ENCODE measurements around the gene RHBDD1.
A peak's percentile ranks its signal among the peaks of the same experiment; 100 is the strongest.

Gene RHBDD1

GRCh38 chr2:226910384-226910783 is 74.5 kb downstream of the RHBDD1 start:
- Mint-ChIP-seq H3K27me3 (ENCODE audit: low read depth) (no peaks in the 10 kb centered on the region), H3K4me1 (ENCODE audit: low read depth) (peaks cover 8% of the 10 kb centered on the region), H3K36me3 (ENCODE audit: low read depth) (peaks cover 15% of the 10 kb centered on the region), H3K4me3 (no peak overlapping the region), H3K9me3 (no peaks in the 10 kb centered on the region), H3K27ac (no peak overlapping the region)
- DNase-seq (ENCODE audit: low spot score): no peak

- Mint-ChIP-seq H3K27me3 (ENCODE audit: low read depth) (no peaks in the 10 kb centered on the region), H3K36me3 (ENCODE audit: low read depth) (peaks cover 16% of the 10 kb centered on the region), H3K4me3 (no peak overlapping the region), H3K9me3 (no peaks in the 10 kb centered on the region), H3K27ac (no peak overlapping the region), H3K4me1 (ENCODE audit: low read depth) (peaks cover 7% of the 10 kb centered on the region)
- no peak for DNase-seq (ENCODE audit: low spot score)
Observed at GRCh38 chr2:226911932-226912331, 76.1 kb downstream of the RHBDD1 start.

DNA sequence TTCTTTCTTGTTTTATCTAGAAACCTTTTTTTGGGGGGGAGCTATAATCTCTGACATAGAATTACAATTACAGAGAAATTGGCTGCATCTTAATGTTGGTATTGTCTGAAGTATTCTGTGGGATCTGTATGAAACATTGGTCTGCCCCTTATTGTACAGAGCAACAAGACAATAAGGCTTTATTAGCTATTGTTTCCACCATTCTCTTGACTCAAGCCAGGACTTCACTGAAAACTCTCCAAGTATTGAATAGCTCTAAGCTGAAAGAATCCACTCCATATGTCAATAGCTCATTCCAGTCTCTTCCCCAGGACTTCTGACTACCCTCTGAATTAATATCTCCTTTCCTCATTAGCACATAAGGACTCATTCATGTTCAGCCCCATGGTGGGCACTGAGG is 77.8 kb downstream of the RHBDD1 start:
- Mint-ChIP-seq H3K4me1 (ENCODE audit: low read depth) (peaks cover 7% of the 10 kb centered on the region), H3K27ac (no peak overlapping the region), H3K36me3 (ENCODE audit: low read depth) (peaks cover 18% of the 10 kb centered on the region), H3K27me3 (ENCODE audit: low read depth) (no peaks in the 10 kb centered on the region), H3K4me3 (no peak overlapping the region), H3K9me3 (no peaks in the 10 kb centered on the region)
- DNase-seq (ENCODE audit: low spot score): no peak

- no peaks in the 10 kb centered on the region for H3K27me3 Mint-ChIP-seq (ENCODE audit: low read depth)
- peaks cover 7% of the 10 kb centered on the region for H3K4me1 Mint-ChIP-seq (ENCODE audit: low read depth)
- no peak overlapping the region for H3K27ac Mint-ChIP-seq
- DNase-seq (ENCODE audit: low spot score): no peak
- no peaks in the 10 kb centered on the region for H3K9me3 Mint-ChIP-seq
- peaks cover 17% of the 10 kb centered on the region for H3K36me3 Mint-ChIP-seq (ENCODE audit: low read depth)
- H3K4me3 Mint-ChIP-seq: no peak overlapping the region
Observed at GRCh38 chr2:226915846-226916360, 80.0 kb downstream of the RHBDD1 start.

DNA sequence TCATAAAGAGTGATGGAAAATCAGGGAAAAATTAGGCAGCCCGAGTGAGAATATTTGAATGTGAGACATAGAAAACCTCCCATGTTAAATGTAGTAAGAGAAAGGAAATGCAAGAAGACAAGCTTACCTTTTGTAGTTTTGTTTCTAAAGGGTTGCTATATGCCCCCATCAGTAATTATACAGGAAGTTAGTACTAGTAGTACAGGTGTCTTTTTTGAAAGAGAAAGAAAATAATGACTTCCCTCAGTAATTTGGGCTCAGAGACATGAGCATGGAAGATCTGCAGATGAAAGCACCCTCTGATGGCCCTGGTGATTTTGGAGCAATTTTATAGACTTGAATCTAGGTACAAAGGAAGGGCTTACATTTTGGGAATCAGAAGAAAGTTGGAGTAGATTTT is 80.8 kb downstream of the RHBDD1 start:
- DNase-seq (ENCODE audit: low spot score): no peak
- peaks cover 14% of the 10 kb centered on the region for H3K36me3 Mint-ChIP-seq (ENCODE audit: low read depth)
- no peaks in the 10 kb centered on the region for H3K9me3 Mint-ChIP-seq
- H3K27ac Mint-ChIP-seq: no peak overlapping the region
- H3K4me1 Mint-ChIP-seq (ENCODE audit: low read depth): peaks cover 5% of the 10 kb centered on the region
- H3K27me3 Mint-ChIP-seq (ENCODE audit: low read depth): no peaks in the 10 kb centered on the region
- no peak overlapping the region for H3K4me3 Mint-ChIP-seq

DNA sequence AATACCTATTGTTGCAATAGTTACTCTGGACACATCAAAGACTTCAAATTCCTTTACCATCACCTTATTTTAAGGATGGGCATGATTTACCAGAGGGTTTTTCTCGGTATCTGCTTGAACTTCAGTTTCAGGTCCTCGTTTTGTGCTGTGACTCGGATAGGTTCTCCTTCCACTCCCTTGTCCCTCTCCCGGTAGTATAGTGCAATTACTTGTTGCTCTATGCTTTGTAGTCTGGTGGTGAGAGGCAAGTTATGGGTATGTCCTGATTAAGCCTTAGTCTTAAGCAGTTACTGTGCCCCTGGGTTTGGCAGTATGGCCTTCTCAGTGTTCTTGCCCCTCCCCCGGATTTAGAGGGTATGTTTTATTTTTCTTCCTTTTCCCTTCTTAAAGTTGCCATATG is 96.6 kb downstream of the RHBDD1 start:
- no peak overlapping the region for H3K4me3 Mint-ChIP-seq
- no peak for DNase-seq (ENCODE audit: low spot score)
- H3K27ac Mint-ChIP-seq: no peak overlapping the region
- no peaks in the 10 kb centered on the region for H3K9me3 Mint-ChIP-seq
- H3K36me3 Mint-ChIP-seq (ENCODE audit: low read depth): peaks cover 5% of the 10 kb centered on the region
- H3K27me3 Mint-ChIP-seq (ENCODE audit: low read depth): no peaks in the 10 kb centered on the region
- H3K4me1 Mint-ChIP-seq (ENCODE audit: low read depth): no peaks in the 10 kb centered on the region

DNA sequence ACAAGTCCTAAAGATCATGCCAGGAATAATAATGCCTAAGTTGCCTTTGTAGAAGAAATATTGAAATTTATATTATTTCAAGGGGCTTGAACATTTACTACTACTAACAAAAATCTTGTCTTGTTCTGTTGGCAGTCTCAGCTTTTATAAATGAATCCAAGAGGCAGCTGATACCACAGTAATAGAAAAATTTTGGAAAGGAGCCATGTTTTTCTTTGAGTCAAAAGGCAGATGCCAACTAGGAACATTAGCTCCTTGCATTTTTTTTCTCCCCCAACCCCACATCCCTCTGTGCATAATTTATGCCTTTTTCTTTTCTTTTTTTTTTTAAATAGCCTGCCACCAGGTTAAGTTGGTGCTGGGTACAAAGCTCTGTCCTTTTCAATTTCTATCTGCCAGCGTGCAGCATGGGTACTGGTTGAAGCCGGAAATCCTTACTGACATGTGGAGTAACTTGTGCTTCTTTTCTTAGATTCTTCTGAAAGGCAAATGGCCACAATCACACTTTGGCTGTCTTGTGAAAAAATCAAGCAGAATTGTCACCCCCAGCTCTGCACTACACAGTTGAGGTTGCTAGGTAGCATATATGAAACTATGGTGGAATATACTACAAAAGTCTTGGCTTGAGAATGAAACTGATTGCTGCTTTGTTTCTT is 98.8 kb downstream of the RHBDD1 start:
- no peaks in the 10 kb centered on the region for H3K9me3 Mint-ChIP-seq
- DNase-seq (ENCODE audit: low spot score): no peak
- no peak overlapping the region for H3K4me3 Mint-ChIP-seq
- no peaks in the 10 kb centered on the region for H3K4me1 Mint-ChIP-seq (ENCODE audit: low read depth)
- H3K36me3 Mint-ChIP-seq (ENCODE audit: low read depth): peaks cover 4% of the 10 kb centered on the region
- no peak overlapping the region for H3K27ac Mint-ChIP-seq
- no peaks in the 10 kb centered on the region for H3K27me3 Mint-ChIP-seq (ENCODE audit: low read depth)

DNA sequence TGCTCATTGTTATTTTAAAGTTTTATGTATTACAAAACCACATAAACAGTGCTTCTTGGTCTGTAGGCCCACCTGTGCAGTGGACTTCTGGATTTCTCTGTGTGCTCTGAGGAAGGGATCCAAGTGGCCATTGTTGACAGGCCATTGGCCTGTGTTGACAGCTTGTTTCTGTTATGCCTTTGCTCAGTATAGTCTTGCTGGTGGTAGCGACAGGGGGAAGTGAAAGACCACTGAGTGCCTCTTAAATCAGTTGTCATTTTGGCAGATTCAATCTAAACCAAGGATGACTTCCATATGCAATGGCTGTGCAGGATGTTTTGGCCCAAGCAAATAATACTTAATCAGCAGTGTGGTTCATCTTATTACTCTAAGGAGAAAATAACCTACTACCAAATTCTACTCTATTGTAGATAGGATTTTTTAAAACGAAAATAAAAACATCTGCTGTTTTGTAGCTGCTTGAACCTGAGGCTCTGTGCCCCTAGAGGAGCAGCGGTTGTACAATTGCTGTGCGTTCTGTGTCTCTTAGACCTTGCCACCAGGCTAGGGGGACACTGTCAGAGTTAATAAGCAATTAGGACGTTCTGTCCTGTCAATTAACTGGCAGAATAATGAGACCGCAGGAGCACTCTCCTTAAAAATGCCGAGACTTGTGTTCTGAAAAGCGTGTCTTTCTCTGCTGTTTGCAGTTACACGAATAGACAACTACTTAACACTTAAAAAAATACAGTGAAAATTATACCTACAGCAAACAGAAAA is 108.2 kb downstream of the RHBDD1 start:
- Mint-ChIP-seq H3K9me3 (peaks cover 13% of the 10 kb centered on the region), H3K36me3 (ENCODE audit: low read depth) (peaks cover 12% of the 10 kb centered on the region), H3K4me1 (ENCODE audit: low read depth) (peaks cover 1% of the 10 kb centered on the region), H3K4me3 (no peak overlapping the region), H3K27ac (no peak overlapping the region), H3K27me3 (ENCODE audit: low read depth) (no peaks in the 10 kb centered on the region)
- no peak for DNase-seq (ENCODE audit: low spot score)

GRCh38 chr2:226953206-226953605 is 117.4 kb downstream of the RHBDD1 start:
- Mint-ChIP-seq H3K27me3 (ENCODE audit: low read depth) (no peaks in the 10 kb centered on the region), H3K4me1 (ENCODE audit: low read depth) (peaks cover 4% of the 10 kb centered on the region), H3K4me3 (no peak overlapping the region), H3K9me3 (peaks cover 5% of the 10 kb centered on the region), H3K27ac (no peak overlapping the region), H3K36me3 (ENCODE audit: low read depth) (peaks cover 13% of the 10 kb centered on the region)
- DNase-seq (ENCODE audit: low spot score): no peak

GRCh38 chr2:226953826-226954225 is 118.0 kb downstream of the RHBDD1 start:
- Mint-ChIP-seq H3K4me3 (no peak overlapping the region), H3K27me3 (ENCODE audit: low read depth) (no peaks in the 10 kb centered on the region), H3K36me3 (ENCODE audit: low read depth) (peaks cover 13% of the 10 kb centered on the region), H3K27ac (peak overlapping the region; percentile 19), H3K4me1 (ENCODE audit: low read depth) (peaks cover 4% of the 10 kb centered on the region), H3K9me3 (peaks cover 5% of the 10 kb centered on the region)
- no peak for DNase-seq (ENCODE audit: low spot score)

DNA sequence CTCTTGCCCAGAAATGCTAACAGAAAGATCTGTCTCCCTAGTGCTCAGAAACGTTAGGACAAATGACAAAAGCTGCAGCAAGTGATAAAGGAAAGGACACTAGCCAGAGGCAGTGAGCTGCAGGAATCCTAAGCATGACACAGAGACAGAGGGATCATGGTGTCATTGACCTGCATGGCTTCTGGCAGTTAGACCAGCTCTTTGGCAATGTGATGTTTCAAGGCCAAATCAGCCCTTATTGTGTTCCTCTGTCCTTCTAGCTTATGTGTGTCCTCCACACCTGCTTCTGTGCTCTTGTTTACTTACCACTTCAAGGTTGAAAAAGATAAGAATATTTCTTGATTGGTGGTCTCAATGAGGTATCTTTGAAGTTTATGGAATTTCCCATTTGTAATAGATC is 120.8 kb downstream of the RHBDD1 start:
- H3K4me3 Mint-ChIP-seq: no peak overlapping the region
- peaks cover 9% of the 10 kb centered on the region for H3K9me3 Mint-ChIP-seq
- H3K4me1 Mint-ChIP-seq (ENCODE audit: low read depth): peaks cover 4% of the 10 kb centered on the region
- no peaks in the 10 kb centered on the region for H3K27me3 Mint-ChIP-seq (ENCODE audit: low read depth)
- peaks cover 15% of the 10 kb centered on the region for H3K36me3 Mint-ChIP-seq (ENCODE audit: low read depth)
- no peak for DNase-seq (ENCODE audit: low spot score)
- no peak overlapping the region for H3K27ac Mint-ChIP-seq

DNA sequence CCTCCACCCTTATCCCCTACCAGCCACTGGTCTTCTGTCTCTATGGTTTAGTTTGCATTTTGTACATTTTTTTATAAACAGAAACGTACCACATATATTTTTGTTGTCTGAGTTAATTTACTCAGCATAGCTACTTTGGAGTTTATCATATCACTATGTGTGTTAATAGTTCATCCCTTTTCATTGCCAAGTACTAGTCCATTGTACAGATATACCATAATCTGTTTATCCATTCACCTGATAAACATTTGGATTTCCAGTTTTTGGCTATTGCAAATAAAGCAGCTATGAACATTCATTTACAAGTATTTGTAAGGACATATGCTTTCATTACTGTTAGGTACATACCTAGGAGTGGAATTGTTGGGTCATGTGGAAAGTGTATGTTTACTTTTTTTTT is 123.6 kb downstream of the RHBDD1 start:
- Mint-ChIP-seq H3K4me1 (ENCODE audit: low read depth) (no peaks in the 10 kb centered on the region), H3K4me3 (no peak overlapping the region)

DNA sequence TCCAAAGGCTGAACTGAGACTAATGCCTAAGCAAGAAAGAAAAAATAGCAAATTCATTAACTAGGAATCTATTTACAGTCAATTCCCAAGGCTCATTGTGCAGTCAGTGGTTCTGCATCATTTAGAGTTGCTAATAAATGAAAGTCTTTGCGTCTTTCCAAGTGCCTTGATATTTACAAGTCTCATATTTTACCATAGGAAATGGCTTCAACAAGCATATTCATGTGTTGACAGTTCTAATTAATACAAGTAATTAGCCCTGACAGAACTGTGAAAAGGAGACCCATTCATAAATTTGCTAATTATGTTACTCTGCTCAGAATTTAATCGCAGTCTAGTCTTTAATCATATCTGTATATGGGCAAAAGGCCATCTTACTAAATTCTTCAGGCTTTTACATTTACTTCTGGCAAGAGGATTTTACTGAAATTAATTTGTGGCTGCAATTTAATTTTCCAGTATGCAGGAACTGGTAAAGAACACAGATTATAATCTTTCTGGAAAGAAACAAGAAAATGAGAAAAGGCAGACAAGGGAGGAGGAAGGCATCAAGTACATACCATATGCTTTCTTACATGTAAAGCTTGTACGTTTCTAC is 126.4 kb downstream of the RHBDD1 start:
- DNase-seq (ENCODE audit: low spot score): no peak
- Mint-ChIP-seq H3K9me3 (peaks cover 4% of the 10 kb centered on the region), H3K27ac (no peak overlapping the region), H3K4me3 (no peak overlapping the region), H3K4me1 (ENCODE audit: low read depth) (no peaks in the 10 kb centered on the region), H3K27me3 (ENCODE audit: low read depth) (no peaks in the 10 kb centered on the region), H3K36me3 (ENCODE audit: low read depth) (peaks cover 5% of the 10 kb centered on the region)

More for the DNA sequence above, 123.6 kb downstream of the RHBDD1 start:
- Mint-ChIP-seq H3K27ac (no peak overlapping the region), H3K27me3 (ENCODE audit: low read depth) (no peaks in the 10 kb centered on the region), H3K9me3 (peaks cover 8% of the 10 kb centered on the region), H3K36me3 (ENCODE audit: low read depth) (peaks cover 8% of the 10 kb centered on the region)
- DNase-seq (ENCODE audit: low spot score): no peak

DNA sequence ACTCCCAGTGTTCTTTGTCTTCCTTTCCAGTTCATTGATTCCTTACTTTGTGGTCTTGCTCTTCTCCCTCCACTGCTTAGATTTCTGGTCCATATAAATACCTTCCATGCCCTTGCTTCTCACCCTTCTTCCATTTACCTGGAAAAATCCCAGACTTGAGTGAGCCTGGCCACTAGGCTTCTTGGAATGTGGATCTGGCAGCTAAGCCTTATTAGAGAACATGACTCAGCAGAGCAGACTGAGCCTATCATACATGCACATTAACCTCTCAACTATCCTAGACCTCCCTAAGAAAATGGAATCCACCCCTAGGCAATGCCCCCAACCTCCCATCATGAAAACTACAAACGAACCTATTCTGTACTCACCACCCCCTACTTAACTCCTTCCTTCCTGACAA is 127.7 kb downstream of the RHBDD1 start:
- peaks cover 3% of the 10 kb centered on the region for H3K36me3 Mint-ChIP-seq (ENCODE audit: low read depth)
- no peak overlapping the region for H3K27ac Mint-ChIP-seq
- peaks cover 4% of the 10 kb centered on the region for H3K9me3 Mint-ChIP-seq
- no peak for DNase-seq (ENCODE audit: low spot score)
- no peak overlapping the region for H3K4me3 Mint-ChIP-seq
- H3K27me3 Mint-ChIP-seq (ENCODE audit: low read depth): no peaks in the 10 kb centered on the region
- H3K4me1 Mint-ChIP-seq (ENCODE audit: low read depth): no peaks in the 10 kb centered on the region

All from T-helper 2 cell treated with Interferon-gamma antibody and Interleukin-4, amounts not matched to agents 5 μg/mL and 100 μg/mL, for 36 hours (primary cell).